ENCODE measurements around the gene PARD3. TPM values are rescaled to one million over a fixed set of nuclear protein-coding genes. Genes with fewer than 3 reads are reported as not detected.

Gene PARD3
- total RNA-seq, 2 donors from 2014 or later = 32.0 to 61.9 TPM

DNA sequence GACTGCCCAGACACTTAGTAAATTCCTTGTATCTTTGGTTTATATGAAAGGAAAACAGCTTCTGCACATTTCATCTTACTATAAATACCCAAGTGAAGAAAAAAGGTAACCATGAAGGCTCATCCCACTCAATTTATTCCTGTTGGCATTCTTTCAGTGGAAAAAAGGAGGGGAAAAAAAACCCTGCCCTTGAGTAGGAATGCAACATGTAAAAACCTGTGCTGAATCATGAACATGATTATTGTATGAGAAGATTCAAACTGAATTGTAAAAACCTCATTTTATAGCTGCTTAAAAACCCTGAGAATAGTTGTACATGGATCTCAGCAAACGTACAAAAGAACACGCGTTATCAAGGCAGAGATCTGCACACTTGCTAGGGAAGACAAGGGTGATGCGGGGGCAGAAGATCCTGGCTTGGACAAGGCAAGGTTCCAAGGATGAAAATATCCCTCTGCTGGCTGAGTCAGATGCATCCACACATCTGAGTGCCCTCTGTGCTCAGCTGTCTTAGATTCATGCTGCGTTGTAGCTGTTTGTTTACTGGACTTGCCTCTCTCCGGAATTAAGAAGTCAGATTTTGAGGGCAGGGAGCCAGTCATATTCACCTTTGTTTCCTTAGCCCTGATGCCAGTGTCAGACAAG, 658.2 kb downstream of the PARD3 start:
- intact Hi-C loops (cut with DNase I) = no loop called here
- DNase-seq (ENCODE audit: low spot score) = peak; percentile 24
- 14% methylated on average over 6 of the region's 6 CpGs for WGBS
- Histone ChIP-seq H3K36me3 (no peaks in the 10 kb centered on the region), H3K27ac (peak overlapping the region in 1 of 2 donors; percentile 4), H3K9me3 (no peaks in the 10 kb centered on the region), H3K4me1 (replicated peaks) (no peaks in the 10 kb centered on the region), H3K27me3 (replicated peaks; ENCODE audit: insufficient read depth) (no peaks in the 10 kb centered on the region), H3K4me3 (no peak overlapping the region)
- TF ChIP-seq, protein P1, sequence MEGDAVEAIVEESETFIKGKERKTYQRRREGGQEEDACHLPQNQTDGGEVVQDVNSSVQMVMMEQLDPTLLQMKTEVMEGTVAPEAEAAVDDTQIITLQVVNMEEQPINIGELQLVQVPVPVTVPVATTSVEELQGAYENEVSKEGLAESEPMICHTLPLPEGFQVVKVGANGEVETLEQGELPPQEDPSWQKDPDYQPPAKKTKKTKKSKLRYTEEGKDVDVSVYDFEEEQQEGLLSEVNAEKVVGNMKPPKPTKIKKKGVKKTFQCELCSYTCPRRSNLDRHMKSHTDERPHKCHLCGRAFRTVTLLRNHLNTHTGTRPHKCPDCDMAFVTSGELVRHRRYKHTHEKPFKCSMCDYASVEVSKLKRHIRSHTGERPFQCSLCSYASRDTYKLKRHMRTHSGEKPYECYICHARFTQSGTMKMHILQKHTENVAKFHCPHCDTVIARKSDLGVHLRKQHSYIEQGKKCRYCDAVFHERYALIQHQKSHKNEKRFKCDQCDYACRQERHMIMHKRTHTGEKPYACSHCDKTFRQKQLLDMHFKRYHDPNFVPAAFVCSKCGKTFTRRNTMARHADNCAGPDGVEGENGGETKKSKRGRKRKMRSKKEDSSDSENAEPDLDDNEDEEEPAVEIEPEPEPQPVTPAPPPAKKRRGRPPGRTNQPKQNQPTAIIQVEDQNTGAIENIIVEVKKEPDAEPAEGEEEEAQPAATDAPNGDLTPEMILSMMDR (IDR thresholded peaks at IDR 0.05) = peak in 1 of 4 experiments; percentile 19
- no peak for TF ChIP-seq POLR2A (IDR thresholded peaks at IDR 0.05)

DNA sequence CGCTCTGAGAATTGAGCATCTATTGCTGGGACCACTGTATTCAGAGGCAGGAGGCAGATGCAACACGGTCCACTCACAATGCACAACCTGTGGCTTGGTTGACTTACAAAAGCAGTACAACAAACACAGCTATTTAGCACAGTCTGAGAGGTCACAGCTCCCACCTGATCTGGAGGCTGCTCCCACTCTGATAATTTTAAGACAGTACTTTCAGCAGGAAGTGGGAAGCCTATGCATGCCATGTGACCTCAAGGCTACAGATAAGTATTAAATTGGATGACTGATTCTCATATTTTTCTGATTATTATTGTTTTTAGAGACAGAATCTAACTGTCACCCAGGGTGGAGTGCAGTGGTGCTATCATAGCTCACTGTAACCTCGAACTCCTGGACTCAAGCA, 659.3 kb downstream of the PARD3 start:
- Histone ChIP-seq H3K4me3 (no peak overlapping the region), H3K4me1 (replicated peaks) (no peaks in the 10 kb centered on the region), H3K27ac (no peak overlapping the region), H3K27me3 (replicated peaks; ENCODE audit: insufficient read depth) (no peaks in the 10 kb centered on the region), H3K9me3 (no peaks in the 10 kb centered on the region), H3K36me3 (no peaks in the 10 kb centered on the region)
- intact Hi-C loops (cut with DNase I) = no loop called here
- WGBS = 84% methylated on average over 3 of the region's 3 CpGs
- no peak for DNase-seq (ENCODE audit: low spot score)
- TF ChIP-seq POLR2AphosphoS5 (IDR thresholded peaks at IDR 0.05) = no peak

DNA sequence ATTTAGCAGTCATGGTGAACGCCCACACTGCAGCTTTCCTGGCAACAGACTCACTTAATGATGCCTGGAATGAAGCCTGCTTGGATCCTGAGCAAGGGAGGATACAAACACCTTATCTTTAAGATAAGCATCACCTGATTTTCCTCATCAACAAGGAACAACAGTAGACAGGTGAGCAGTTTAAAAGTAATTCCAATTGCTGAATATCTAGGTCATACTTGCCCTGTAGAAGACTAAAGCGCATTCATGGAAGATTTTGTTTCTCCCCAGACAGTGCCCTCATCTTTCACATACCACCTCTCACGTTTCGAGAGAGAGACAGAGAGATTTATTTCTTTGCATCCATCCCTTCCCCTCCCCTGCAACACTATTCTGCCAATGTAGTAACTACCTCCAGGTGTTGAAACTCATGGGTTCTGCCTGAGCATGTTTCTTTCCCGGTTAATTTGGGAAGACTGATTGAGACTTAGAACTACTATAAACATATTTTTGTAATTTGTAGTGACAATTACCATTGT, 660.7 kb downstream of the PARD3 start:
- intact Hi-C loops (cut with DNase I) = no loop called here
- Histone ChIP-seq H3K4me3 (no peak overlapping the region), H3K36me3 (no peaks in the 10 kb centered on the region), H3K4me1 (replicated peaks) (no peaks in the 10 kb centered on the region), H3K27me3 (replicated peaks; ENCODE audit: insufficient read depth) (no peaks in the 10 kb centered on the region), H3K9me3 (no peaks in the 10 kb centered on the region), H3K27ac (no peak overlapping the region)
- 48% methylated on average over 5 of the region's 5 CpGs for WGBS
- DNase-seq (ENCODE audit: low spot score) = no peak
- TF ChIP-seq POLR2A (IDR thresholded peaks at IDR 0.05) = no peak
- TF ChIP-seq, protein P1 (IDR thresholded peaks at IDR 0.05) = no peak
- TF ChIP-seq POLR2AphosphoS5 (IDR thresholded peaks at IDR 0.05) = no peak

DNA sequence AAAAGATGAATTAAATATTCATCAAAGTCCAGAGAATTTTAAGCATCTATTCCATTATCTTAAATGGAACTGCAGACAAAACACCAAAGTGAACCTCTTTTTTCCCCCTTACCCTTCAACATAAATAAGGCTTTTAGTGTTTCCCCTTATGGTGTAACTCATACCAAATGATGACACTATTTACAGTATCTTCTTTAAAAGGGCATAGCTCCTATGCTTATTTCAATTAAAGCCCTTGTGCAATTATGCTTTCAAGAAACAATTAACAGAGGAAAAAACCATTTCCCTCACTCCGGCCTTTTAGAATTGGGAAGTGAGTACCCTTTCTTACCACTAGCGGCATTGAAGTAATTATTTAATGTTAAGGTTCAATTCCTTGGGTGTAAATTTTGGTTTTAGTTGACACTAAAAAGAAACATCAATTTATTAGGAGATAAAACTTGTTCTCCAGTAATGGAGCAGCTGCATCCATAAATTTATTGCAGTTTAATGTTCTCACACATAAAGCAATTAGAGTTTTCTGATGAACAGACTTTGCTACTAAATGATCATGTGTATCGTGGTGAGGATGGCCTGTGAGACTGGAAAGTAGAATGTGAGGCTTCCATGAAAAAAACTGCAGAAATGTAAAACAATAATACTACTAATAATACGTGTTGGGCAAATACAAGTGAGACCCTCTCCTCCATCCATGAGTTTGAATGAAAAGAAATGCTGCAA, 661.3 kb downstream of the PARD3 start:
- Histone ChIP-seq H3K9me3 (no peaks in the 10 kb centered on the region), H3K27me3 (replicated peaks; ENCODE audit: insufficient read depth) (no peaks in the 10 kb centered on the region), H3K4me3 (no peak overlapping the region), H3K27ac (no peak overlapping the region), H3K36me3 (no peaks in the 10 kb centered on the region), H3K4me1 (replicated peaks) (no peaks in the 10 kb centered on the region)
- intact Hi-C loops (cut with DNase I) = no loop called here
- DNase-seq (ENCODE audit: low spot score) = no peak
- no peak for TF ChIP-seq POLR2AphosphoS5 (IDR thresholded peaks at IDR 0.05)
- TF ChIP-seq, protein P1 (IDR thresholded peaks at IDR 0.05) = no peak
- TF ChIP-seq POLR2A (IDR thresholded peaks at IDR 0.05) = no peak
- 88% methylated on average over 4 of the region's 4 CpGs for WGBS

DNA sequence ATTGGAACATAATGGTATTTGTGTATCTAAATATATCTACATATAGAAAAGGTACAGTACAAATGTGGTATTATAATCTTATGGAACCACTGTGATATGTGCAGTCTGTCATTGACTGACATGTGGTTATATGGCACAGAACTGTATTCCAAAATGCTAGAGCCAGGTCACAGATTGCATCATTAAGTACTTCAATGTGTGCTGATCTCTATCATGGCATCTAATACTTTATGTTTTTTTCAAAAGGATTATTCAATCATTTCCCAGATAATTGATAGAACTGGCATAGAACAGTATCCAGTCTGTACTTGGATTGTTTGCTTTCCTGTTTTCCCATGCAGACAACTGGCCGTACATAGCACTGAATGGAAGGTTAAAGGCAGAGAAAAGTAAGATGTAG, 662.7 kb downstream of the PARD3 start:
- Histone ChIP-seq H3K27ac (no peak overlapping the region), H3K4me1 (replicated peaks) (no peaks in the 10 kb centered on the region), H3K4me3 (no peak overlapping the region), H3K27me3 (replicated peaks; ENCODE audit: insufficient read depth) (no peaks in the 10 kb centered on the region), H3K9me3 (no peaks in the 10 kb centered on the region), H3K36me3 (no peaks in the 10 kb centered on the region)
- DNase-seq (ENCODE audit: low spot score) = no peak
- intact Hi-C loops (cut with DNase I) = no loop called here
- TF ChIP-seq, protein P1 (IDR thresholded peaks at IDR 0.05) = no peak
- TF ChIP-seq POLR2A (IDR thresholded peaks at IDR 0.05) = no peak
- no peak for TF ChIP-seq POLR2AphosphoS5 (IDR thresholded peaks at IDR 0.05)
- WGBS = 16% methylated on average over 1 of the region's 1 CpG
